Neural progenitor cell (in vitro differentiated cells): ENCODE results near the gene KRTAP20-2. TPM values are rescaled to one million over a fixed set of nuclear protein-coding genes. Genes with fewer than 3 reads are reported as not detected.

Source experiments
- DNase-seq: peaks from one replicate; pipeline ENCODE4 v3.0.0-alpha.2; 2016; ENCODE audit warnings: low spot score
- H2AFZ ChIP-seq: fragments of 200-600 bp; sonication (generic); replicated peaks from 2 replicates; pipeline ENCODE4 v1.6.1; 2016; ENCODE audit warnings: antibody characterized with exemption
- H3F3A ChIP-seq: fragments of 200-600 bp; sonication (generic); 2 replicates; pipeline ENCODE4 v1.6.1; 2016; ENCODE audit warnings: antibody characterized with exemption, low read depth
- H3K27ac ChIP-seq: fragments of 200-600 bp; sonication (generic); 2 replicates; pipeline ENCODE4 v1.5.1; 2016; ENCODE audit warnings: mild to moderate bottlenecking
- H3K27me3 ChIP-seq: fragments of 200-600 bp; sonication (generic); 2 replicates; pipeline ENCODE4 v1.6.1; 2016; ENCODE audit warnings: mild to moderate bottlenecking, moderate library complexity
- H3K36me3 ChIP-seq: fragments of 200-600 bp; sonication (generic); 2 replicates; pipeline ENCODE4 v1.5.1; 2016
- H3K4me1 ChIP-seq: fragments of 200-600 bp; sonication (generic); 2 replicates; pipeline ENCODE4 v1.6.1; 2016; ENCODE audit warnings: mixed run types
- H3K4me2 ChIP-seq: fragments of 200-600 bp; sonication (generic); 2 replicates; pipeline ENCODE4 v1.6.1; 2016
- H3K4me3 ChIP-seq: fragments of 200-600 bp; sonication (generic); 2 replicates; pipeline ENCODE4 v1.5.1; 2016
- H3K79me2 ChIP-seq: fragments of 200-600 bp; sonication (generic); 2 replicates; pipeline ENCODE4 v1.6.1; 2016; ENCODE audit warnings: low read depth
- H3K9ac ChIP-seq: fragments of 200-600 bp; sonication (generic); 2 replicates; pipeline ENCODE4 v1.6.1; 2016
- H3K9me3 ChIP-seq: fragments of 200-600 bp; sonication (generic); 2 replicates; pipeline ENCODE4 v1.5.1; 2016; ENCODE audit warnings: low read depth
- H4K20me1 ChIP-seq: fragments of 200-600 bp; sonication (generic); 2 replicates; pipeline ENCODE4 v1.6.1; 2016; ENCODE audit warnings: low read depth
- H3K27ac Mint-ChIP-seq: 3 replicates; pipeline ENCODE4 v1.8.0; 2021; ENCODE audit warnings: mixed read lengths
- H3K27me3 Mint-ChIP-seq: 2 replicates; pipeline ENCODE4 v1.8.0; 2022; ENCODE audit warnings: low read depth, mild to moderate bottlenecking, inconsistent platforms, moderate library complexity, mixed read lengths; ENCODE audit not compliant: insufficient read depth
- H3K36me3 Mint-ChIP-seq: 3 replicates; pipeline ENCODE4 v1.8.0; 2021; ENCODE audit warnings: mixed read lengths
- H3K4me1 Mint-ChIP-seq: 3 replicates; pipeline ENCODE4 v1.8.0; 2021; ENCODE audit warnings: mixed read lengths
- H3K4me3 Mint-ChIP-seq: 3 replicates; pipeline ENCODE4 v1.8.0; 2021; ENCODE audit warnings: mild to moderate bottlenecking, moderate library complexity, mixed read lengths
- H3K9me3 Mint-ChIP-seq: 3 replicates; pipeline ENCODE4 v1.8.0; 2020; ENCODE audit warnings: mixed read lengths
- CTCF ChIP-seq: fragments of 200-600 bp; sonication (generic); IDR thresholded peaks from 2 replicates; pipeline ENCODE4 v1.5.1; 2017; ENCODE audit warnings: antibody characterized with exemption, mild to moderate bottlenecking
- EZH2 ChIP-seq: fragments of 200-600 bp; sonication (generic); IDR thresholded peaks from 2 replicates; pipeline ENCODE4 v1.6.1; 2017; ENCODE audit warnings: antibody characterized with exemption, mild to moderate bottlenecking, moderate library complexity
- EZH2phosphoT487 ChIP-seq: fragments of 200-600 bp; sonication (generic); IDR thresholded peaks from 2 replicates; pipeline ENCODE4 v1.6.1; 2017; ENCODE audit warnings: antibody characterized with exemption
- total RNA-seq: library from RNA; depleted of rRNA; stranded (reverse); fragments of >200 nt; gene quantifications from 2 replicates; pipeline ENCODE4 v1.2.3, GENCODE V29; 2015; ENCODE audit warnings: low replicate concordance

KRTAP20-2 gene
- total RNA-seq, 1 donor from 2014 or later: not detected

GRCh38 chr21:30672985-30673650 lies 38.1 kb downstream of the KRTAP20-2 start:
- no peaks in the 10 kb centered on the region for H3K27me3 ChIP-seq
- no peak overlapping the region for H3K4me2 ChIP-seq

GRCh38 chr21:30674312-30674711 lies 39.3 kb downstream of the KRTAP20-2 start:
- Mint-ChIP-seq H3K9me3 (no peaks in the 10 kb centered on the region), H3K27ac (no peak overlapping the region)
- H3K36me3 ChIP-seq: no peaks in the 10 kb centered on the region

More at GRCh38 chr21:30672985-30673650, 38.1 kb downstream of the KRTAP20-2 start:
- Mint-ChIP-seq H3K36me3 (no peaks in the 10 kb centered on the region), H3K27ac (no peak overlapping the region), H3K4me3 (no peak overlapping the region), H3K4me1 (no peaks in the 10 kb centered on the region), H3K27me3 (no peaks in the 10 kb centered on the region), H3K9me3 (no peaks in the 10 kb centered on the region)
- TF ChIP-seq EZH2 (no peak), EZH2phosphoT487 (no peak), CTCF (no peak)
- Histone ChIP-seq H3K79me2 (no peaks in the 10 kb centered on the region), H4K20me1 (no peaks in the 10 kb centered on the region), H3K36me3 (no peaks in the 10 kb centered on the region), H3K9me3 (no peaks in the 10 kb centered on the region), H2AFZ (no peak overlapping the region), H3F3A (no peaks in the 10 kb centered on the region), H3K4me1 (no peaks in the 10 kb centered on the region), H3K9ac (no peak overlapping the region), H3K27ac (no peak overlapping the region), H3K4me3 (no peak overlapping the region)
- no peak for DNase-seq

GRCh38 chr21:30676737-30677136 lies 41.7 kb downstream of the KRTAP20-2 start:
- no peaks in the 10 kb centered on the region for H4K20me1 ChIP-seq
- H3K4me1 Mint-ChIP-seq: no peaks in the 10 kb centered on the region
- H3K4me2 ChIP-seq: no peak overlapping the region
- H3K4me3 ChIP-seq: no peak overlapping the region
- DNase-seq: no peak
- H3K9me3 Mint-ChIP-seq: no peaks in the 10 kb centered on the region
- H3K9ac ChIP-seq: no peak overlapping the region
- H3K27me3 ChIP-seq: no peaks in the 10 kb centered on the region
- no peaks in the 10 kb centered on the region for H3K36me3 Mint-ChIP-seq
- no peaks in the 10 kb centered on the region for H3K36me3 ChIP-seq
- H3K27ac Mint-ChIP-seq: no peak overlapping the region
- H3K9me3 ChIP-seq: no peaks in the 10 kb centered on the region
- no peak overlapping the region for H2AFZ ChIP-seq
- H3K27me3 Mint-ChIP-seq: no peaks in the 10 kb centered on the region
- H3K79me2 ChIP-seq: no peaks in the 10 kb centered on the region
- H3K4me1 ChIP-seq: no peaks in the 10 kb centered on the region
- no peak overlapping the region for H3K4me3 Mint-ChIP-seq
- no peak overlapping the region for H3K27ac ChIP-seq
- no peaks in the 10 kb centered on the region for H3F3A ChIP-seq
- TF ChIP-seq EZH2phosphoT487 (no peak), CTCF (no peak), EZH2 (no peak)

More at GRCh38 chr21:30674312-30674711, 39.3 kb downstream of the KRTAP20-2 start:
- no peak for DNase-seq
- H4K20me1 ChIP-seq: no peaks in the 10 kb centered on the region
- Mint-ChIP-seq H3K27me3 (no peaks in the 10 kb centered on the region), H3K4me3 (no peak overlapping the region), H3K36me3 (no peaks in the 10 kb centered on the region), H3K4me1 (no peaks in the 10 kb centered on the region)
- no peak overlapping the region for H3K9ac ChIP-seq
- H3K4me1 ChIP-seq: no peaks in the 10 kb centered on the region
- no peak overlapping the region for H3K27ac ChIP-seq
- H2AFZ ChIP-seq: no peak overlapping the region
- H3K27me3 ChIP-seq: no peaks in the 10 kb centered on the region
- no peak overlapping the region for H3K4me2 ChIP-seq
- H3F3A ChIP-seq: no peaks in the 10 kb centered on the region
- TF ChIP-seq EZH2phosphoT487: no peak
- TF ChIP-seq EZH2: no peak
- no peak for TF ChIP-seq CTCF
- H3K79me2 ChIP-seq: no peaks in the 10 kb centered on the region
- H3K9me3 ChIP-seq: no peaks in the 10 kb centered on the region
- H3K4me3 ChIP-seq: no peak overlapping the region
